Stomach (tissue), 9 donors: Measurements from ENCODE around the gene YIPF4. TPM values are rescaled to one million over a fixed set of nuclear protein-coding genes. Genes with fewer than 3 reads are reported as not detected.
"Not testable (repeated sequence)": the region's sequence is repeated elsewhere in the genome, so short reads cannot be mapped to it uniquely, and the experiment has no call there.

Experiments
- DNase-seq, 2 donors: peaks; one replicate each; pipeline versions ENCODE4 v3.0.0 to v3.0.0-alpha.2; 2013 to 2019
- H3K27ac ChIP-seq, 5 donors: fragments of 200-600 bp in 4 of 5; sonication (generic) in 4 of 5; one replicate each; pipeline ENCODE4 v1.5.1; 2013 to 2019; ENCODE audit warnings: mild to moderate bottlenecking in 1 of 5, moderate library complexity in 1 of 5
- H3K27me3 ChIP-seq, 3 donors: fragments of 200-600 bp; sonication (generic); one replicate each; pipeline ENCODE4 v1.5.1; 2017 to 2019; ENCODE audit warnings: mixed run types in 1 of 3
- H3K36me3 ChIP-seq, 4 donors: fragments of 200-600 bp; sonication (generic); 1 replicate in 3 of 4; 2 replicates in 1 of 4; pipeline ENCODE4 v1.5.1; 2016 to 2019
- H3K4me1 ChIP-seq, 4 donors: fragments of 200-600 bp; sonication (generic); one replicate each; pipeline ENCODE4 v1.5.1; 2016 to 2019
- H3K4me3 ChIP-seq, 4 donors: fragments of 200-600 bp; sonication (generic) in 3 of 4; one replicate each; pipeline ENCODE4 v1.5.1; 2016 to 2019; ENCODE audit warnings: mild to moderate bottlenecking in 1 of 4
- H3K9me3 ChIP-seq, 4 donors: fragments of 200-600 bp; sonication (generic); one replicate each; pipeline ENCODE4 v1.5.1; 2016 to 2019
- EP300 ChIP-seq: sonication (generic); formaldehyde crosslinking; IDR thresholded peaks from one replicate; pipeline ENCODE4 v1.6.1; 2017; ENCODE audit warnings: antibody characterized with exemption
- POLR2A ChIP-seq, 4 donors: fragments of 450-650 bp; IDR thresholded peaks; one replicate each; pipeline ENCODE4 v1.6.1; 2016; ENCODE audit warnings: antibody characterized with exemption in 4 of 4, control low read depth in 2 of 4, mild to moderate bottlenecking in 1 of 4, moderate library complexity in 1 of 4
- POLR2AphosphoS5 ChIP-seq, 3 donors: sonication (generic); formaldehyde crosslinking; IDR thresholded peaks; one replicate each; pipeline ENCODE4 v1.6.1; 2016; ENCODE audit warnings: antibody characterized with exemption in 3 of 3
- WGBS, 5 donors: extraction: QIAGEN DNeasy Blood & Tissue Kit in 3 of 5; methylation state at CpG; one replicate each; pipeline versions ENCODE4 v1.1.5 to v1.1.7; 2013 to 2018; 5-methylcytosine and 5-hydroxymethylcytosine counted together
- intact Hi-C: fragments of 100-400 bp; cut with DNase I; formaldehyde crosslinking; loops from one replicate; pipeline ENCODE4 v1.15.1; 2023; ENCODE audit warnings: low total_unique reads
- polyA plus RNA-seq, 3 donors: library from polyadenylated mRNA; stranded (reverse); fragments of 200-250 nt; gene quantifications; one replicate each; pipeline ENCODE4 v1.2.3, GENCODE V29; 2013
- total RNA-seq, 5 donors: library from RNA; depleted of rRNA; stranded (reverse); fragments of >200 nt; gene quantifications; one replicate each; pipeline versions ENCODE4 v1.1.0 to v1.2.3, GENCODE V29; 2014 to 2016
- TF ChIP-seq, protein P1 (sequence below), 7 experiments: fragments of 450-650 bp in 4 of 7; fragments of 200-600 bp in 3 of 7; sonication (generic) in 3 of 7; IDR thresholded peaks; one replicate each; pipeline ENCODE4 v1.5.1; 2016 to 2019; ENCODE audit warnings: antibody characterized with exemption in 7 of 7, control low read depth in 2 of 7, mild to moderate bottlenecking in 1 of 7
- donor health status: healthy with polysubstance abuse.
- donor health status: Bipolar disorder and iron deficiency.
- donor health status: healthy.

Gene YIPF4
- total and polyA plus RNA-seq, 8 donors = 5.3 to 68.3 (median 10.2) TPM

GRCh38 chr2:32356681-32357317 lies 79.1 kb downstream of the YIPF4 start, which contains the start of gene BIRC6:
TSS of gene BIRC6 (plus strand) at chr2:32357023. CDS start at chr2:32357162, 139 bp downstream.
- Histone ChIP-seq H3K36me3 (peaks cover 0 to 9% (median 6%) of the 10 kb centered on the region in 4 donors), H3K4me1 (peaks cover 17 to 45% (median 34%) of the 10 kb centered on the region in 4 donors), H3K27me3 (no peaks in the 10 kb centered on the region), H3K9me3 (no peaks in the 10 kb centered on the region), H3K4me3 (peak within 1 kb of the TSS; percentile 92 to 100 (median 98)), H3K27ac (peak within 1 kb of the TSS; percentile 94 to 99 (median 99))
- DNase-seq = peak; percentile 98 to 99
- intact Hi-C loops = no loop called here
- 0 to 1% (median 0%) methylated on average over 19 to 76 of the region's 76 CpGs for WGBS, 5 donors
- TF ChIP-seq, protein P1, sequence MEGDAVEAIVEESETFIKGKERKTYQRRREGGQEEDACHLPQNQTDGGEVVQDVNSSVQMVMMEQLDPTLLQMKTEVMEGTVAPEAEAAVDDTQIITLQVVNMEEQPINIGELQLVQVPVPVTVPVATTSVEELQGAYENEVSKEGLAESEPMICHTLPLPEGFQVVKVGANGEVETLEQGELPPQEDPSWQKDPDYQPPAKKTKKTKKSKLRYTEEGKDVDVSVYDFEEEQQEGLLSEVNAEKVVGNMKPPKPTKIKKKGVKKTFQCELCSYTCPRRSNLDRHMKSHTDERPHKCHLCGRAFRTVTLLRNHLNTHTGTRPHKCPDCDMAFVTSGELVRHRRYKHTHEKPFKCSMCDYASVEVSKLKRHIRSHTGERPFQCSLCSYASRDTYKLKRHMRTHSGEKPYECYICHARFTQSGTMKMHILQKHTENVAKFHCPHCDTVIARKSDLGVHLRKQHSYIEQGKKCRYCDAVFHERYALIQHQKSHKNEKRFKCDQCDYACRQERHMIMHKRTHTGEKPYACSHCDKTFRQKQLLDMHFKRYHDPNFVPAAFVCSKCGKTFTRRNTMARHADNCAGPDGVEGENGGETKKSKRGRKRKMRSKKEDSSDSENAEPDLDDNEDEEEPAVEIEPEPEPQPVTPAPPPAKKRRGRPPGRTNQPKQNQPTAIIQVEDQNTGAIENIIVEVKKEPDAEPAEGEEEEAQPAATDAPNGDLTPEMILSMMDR (IDR thresholded peaks at IDR 0.05) = no peak
- TF ChIP-seq POLR2A (IDR thresholded peaks at IDR 0.05) (peak in 1 of 4 donors; percentile 78), EP300 (no peak), POLR2AphosphoS5 (IDR thresholded peaks at IDR 0.05) (peak; percentile 92 to 94 (median 93))

DNA sequence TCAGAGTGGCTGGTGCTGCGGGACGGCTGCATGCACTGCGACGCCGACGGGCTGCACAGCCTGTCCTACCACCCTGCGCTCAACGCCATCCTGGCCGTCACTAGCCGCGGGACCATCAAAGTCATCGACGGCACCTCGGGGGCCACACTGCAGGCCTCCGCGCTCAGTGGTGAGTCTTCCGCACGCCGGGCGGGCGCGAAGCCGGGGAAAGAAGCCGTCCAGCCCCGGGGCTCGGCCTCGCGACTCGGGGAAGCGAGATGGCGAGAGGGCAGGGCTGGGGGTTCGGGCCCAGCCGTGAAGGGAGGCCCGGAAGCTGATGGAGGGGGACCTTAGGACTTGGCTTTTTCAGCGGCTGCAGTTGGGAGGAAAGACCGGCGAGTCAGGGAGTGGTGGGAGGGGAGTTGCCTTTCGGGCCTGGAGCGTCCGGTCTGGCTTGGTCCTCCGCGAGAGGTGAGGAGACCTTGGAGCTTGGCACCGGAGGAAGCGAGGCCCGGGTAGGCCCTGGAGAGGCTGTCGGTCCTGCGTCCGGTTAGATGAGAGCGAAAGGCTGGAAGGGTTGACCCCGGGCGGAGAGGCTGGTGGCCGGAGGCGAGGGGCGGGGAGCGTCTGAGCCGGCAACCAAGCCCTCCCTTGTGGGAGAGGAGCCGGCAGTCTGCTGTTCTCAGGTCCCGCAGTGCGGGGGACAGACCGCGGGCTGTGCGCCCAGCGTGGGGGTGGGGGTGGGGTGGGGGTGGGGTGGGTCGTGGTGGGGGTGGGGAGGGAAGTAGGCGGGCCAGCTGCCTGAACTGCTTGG lies 79.8 kb downstream of the YIPF4 start:
- intact Hi-C loops = no loop called here

DNA sequence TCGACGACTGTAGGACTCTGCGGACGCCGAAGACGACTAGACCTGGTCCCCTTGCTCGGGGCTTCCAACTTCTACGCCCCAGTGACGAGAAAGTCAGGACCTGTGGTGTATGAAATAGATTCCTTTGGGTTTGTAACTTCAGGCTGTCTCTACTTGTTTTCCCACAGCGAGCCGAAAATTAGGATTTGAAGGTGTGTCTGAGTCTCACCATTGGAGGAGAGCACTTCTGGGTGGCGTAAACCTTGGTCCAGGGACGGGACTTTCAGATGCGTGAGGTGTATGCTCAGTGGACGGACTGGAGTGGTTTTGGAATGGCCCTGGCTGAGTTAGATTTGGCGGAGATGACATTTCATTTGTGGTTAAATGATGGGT lies 80.4 kb downstream of the YIPF4 start:
- intact Hi-C loops = no loop called here
- Histone ChIP-seq H3K36me3 (peaks cover 0 to 9% (median 6%) of the 10 kb centered on the region in 4 donors), H3K4me3 (peak overlapping the region; percentile 92 to 100 (median 98)), H3K27ac (peak overlapping the region; percentile 94 to 99 (median 99)), H3K9me3 (no peaks in the 10 kb centered on the region), H3K4me1 (peaks cover 17 to 58% (median 38%) of the 10 kb centered on the region in 4 donors), H3K27me3 (no peaks in the 10 kb centered on the region)
- no peak for TF ChIP-seq EP300
- no peak for TF ChIP-seq POLR2A (IDR thresholded peaks at IDR 0.05)
- no peak for TF ChIP-seq POLR2AphosphoS5 (IDR thresholded peaks at IDR 0.05)
- TF ChIP-seq, protein P1 (IDR thresholded peaks at IDR 0.05) = no peak
- no peak for DNase-seq
- 1 to 4% (median 3%) methylated on average over 16 of the region's 16 CpGs for WGBS, 5 donors

More for the DNA sequence above, 79.8 kb downstream of the YIPF4 start:
- peaks cover 0 to 9% (median 6%) of the 10 kb centered on the region in 4 donors for H3K36me3 ChIP-seq
- peak overlapping the region; percentile 92 to 100 (median 98) for H3K4me3 ChIP-seq
- H3K27me3 ChIP-seq = no peaks in the 10 kb centered on the region
- DNase-seq = peak; percentile 44 to 73
- H3K4me1 ChIP-seq = peaks cover 17 to 52% (median 35%) of the 10 kb centered on the region in 4 donors
- TF ChIP-seq POLR2A (IDR thresholded peaks at IDR 0.05) (no peak), EP300 (no peak), POLR2AphosphoS5 (IDR thresholded peaks at IDR 0.05) (no peak)
- TF ChIP-seq, protein P1 (IDR thresholded peaks at IDR 0.05) = no peak
- WGBS, 5 donors = 0% methylated on average over 28 to 65 of the region's 65 CpGs
- H3K27ac ChIP-seq = peak overlapping the region; percentile 94 to 99 (median 99)
- no peaks in the 10 kb centered on the region for H3K9me3 ChIP-seq

DNA sequence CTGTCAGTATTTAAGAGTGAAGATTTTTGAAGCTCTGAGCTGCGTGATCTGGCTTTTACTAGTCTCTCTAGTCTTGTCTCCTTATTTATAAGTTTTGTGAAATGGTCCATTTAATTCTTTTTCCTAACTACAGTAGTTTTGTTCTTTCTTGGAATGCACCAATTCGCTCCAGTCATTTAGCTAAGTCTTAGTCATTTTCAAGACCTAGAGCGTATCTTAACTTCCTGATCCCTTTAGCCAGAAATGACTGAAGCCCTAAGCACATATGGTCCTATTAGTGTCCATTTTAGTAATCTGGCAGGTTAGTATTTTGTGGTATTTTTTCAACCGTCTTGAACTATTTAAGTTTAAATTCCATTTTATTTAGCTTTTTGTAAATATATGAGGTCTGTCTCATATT lies 82.7 kb downstream of the YIPF4 start:
- WGBS, 5 donors = 52 to 69% (median 60%) methylated on average over 4 of the region's 4 CpGs
- Histone ChIP-seq H3K27me3 (no peaks in the 10 kb centered on the region), H3K36me3 (peaks cover 0 to 9% (median 6%) of the 10 kb centered on the region in 4 donors), H3K9me3 (no peaks in the 10 kb centered on the region), H3K4me1 (peaks cover 37 to 79% (median 52%) of the 10 kb centered on the region in 4 donors), H3K4me3 (no peak overlapping the region), H3K27ac (peak overlapping the region in 2 of 5 donors; percentile 35 to 59)
- no peak for DNase-seq
- intact Hi-C loops = no loop called here
- TF ChIP-seq EP300 = no peak
- TF ChIP-seq, protein P1 (IDR thresholded peaks at IDR 0.05) = no peak
- TF ChIP-seq POLR2AphosphoS5 (IDR thresholded peaks at IDR 0.05) = no peak
- no peak for TF ChIP-seq POLR2A (IDR thresholded peaks at IDR 0.05)

GRCh38 chr2:32362997-32363396 lies 85.3 kb downstream of the YIPF4 start:
- H3K9me3 ChIP-seq, H3K36me3 ChIP-seq, DNase-seq, intact Hi-C loops, H3K27ac ChIP-seq, H3K4me3 ChIP-seq, H3K27me3 ChIP-seq: not testable (repeated sequence)
- H3K4me1 ChIP-seq = peaks cover 39 to 94% (median 65%) of the 10 kb centered on the region in 4 donors
- WGBS, 5 donors = 93 to 97% (median 96%) methylated on average over 2 of the region's 2 CpGs
